GM23338 (cell line): ENCODE results near the gene FAM219A.

Experiments
- CREB1 ChIP-seq: fragments of 250-450 bp; sonication (Bioruptor Pico); IDR thresholded peaks from 2 replicates; pipeline ENCODE4 v1.5.0; 2020; ENCODE audit warnings: low read depth, mild to moderate bottlenecking, moderate library complexity
- EZH2 ChIP-seq: fragments of 200-600 bp; sonication (generic); IDR thresholded peaks from one replicate; pipeline ENCODE4 v1.8.0; 2017; ENCODE audit warnings: antibody characterized with exemption, mild to moderate bottlenecking, low read depth; ENCODE audit not compliant: unreplicated experiment
- EZH2phosphoT487 ChIP-seq: fragments of 200-600 bp; sonication (generic); IDR thresholded peaks from one replicate; pipeline ENCODE4 v1.8.1; 2018; ENCODE audit warnings: antibody characterized with exemption; ENCODE audit not compliant: unreplicated experiment
- POLR2AphosphoS5 ChIP-seq: IDR thresholded peaks from 2 replicates; pipeline ENCODE4 v1.6.1; 2016; ENCODE audit warnings: antibody characterized with exemption, low read depth
- TF ChIP-seq, protein P1 (sequence below), 2 experiments: fragments of 200-600 bp in 1 of 2; sonication (generic) in 1 of 2; conservative IDR thresholded peaks; 2 replicates each; pipeline versions ENCODE4 v1.5.1 to v1.6.1; 2016 to 2017; ENCODE audit warnings: antibody characterized with exemption in 2 of 2, low read depth in 2 of 2, mild to moderate bottlenecking in 2 of 2, moderate library complexity in 1 of 2
- TF ChIP-seq, protein P2 (sequence below): IDR thresholded peaks from one replicate; pipeline ENCODE4 v1.6.1; 2018; ENCODE audit warnings: antibody characterized with exemption; ENCODE audit not compliant: unreplicated experiment

DNA sequence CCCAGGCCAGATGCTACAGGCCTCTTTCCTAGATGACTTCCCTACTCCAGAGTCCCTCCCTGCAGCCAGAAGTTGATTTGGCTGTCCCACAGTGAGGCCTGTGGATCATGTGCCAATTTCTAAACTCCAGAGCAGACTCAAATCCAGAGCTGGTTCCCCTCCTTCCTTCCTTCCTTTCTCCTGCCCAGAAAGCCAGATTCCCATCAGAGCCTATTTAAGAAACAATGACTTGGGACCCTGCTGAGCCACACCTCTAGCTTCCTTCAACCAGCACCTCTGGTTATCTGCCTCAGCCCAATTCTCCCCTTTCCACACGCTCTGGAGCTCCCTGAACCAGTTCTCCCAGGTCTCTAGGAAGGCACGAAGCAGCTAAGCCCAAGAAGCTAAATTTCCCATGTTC is 7.2 kb downstream of the FAM219A start:
- TF ChIP-seq EZH2 (no peak), POLR2AphosphoS5 (no peak), CREB1 (no peak), EZH2phosphoT487 (no peak)
- TF ChIP-seq, protein P1, sequence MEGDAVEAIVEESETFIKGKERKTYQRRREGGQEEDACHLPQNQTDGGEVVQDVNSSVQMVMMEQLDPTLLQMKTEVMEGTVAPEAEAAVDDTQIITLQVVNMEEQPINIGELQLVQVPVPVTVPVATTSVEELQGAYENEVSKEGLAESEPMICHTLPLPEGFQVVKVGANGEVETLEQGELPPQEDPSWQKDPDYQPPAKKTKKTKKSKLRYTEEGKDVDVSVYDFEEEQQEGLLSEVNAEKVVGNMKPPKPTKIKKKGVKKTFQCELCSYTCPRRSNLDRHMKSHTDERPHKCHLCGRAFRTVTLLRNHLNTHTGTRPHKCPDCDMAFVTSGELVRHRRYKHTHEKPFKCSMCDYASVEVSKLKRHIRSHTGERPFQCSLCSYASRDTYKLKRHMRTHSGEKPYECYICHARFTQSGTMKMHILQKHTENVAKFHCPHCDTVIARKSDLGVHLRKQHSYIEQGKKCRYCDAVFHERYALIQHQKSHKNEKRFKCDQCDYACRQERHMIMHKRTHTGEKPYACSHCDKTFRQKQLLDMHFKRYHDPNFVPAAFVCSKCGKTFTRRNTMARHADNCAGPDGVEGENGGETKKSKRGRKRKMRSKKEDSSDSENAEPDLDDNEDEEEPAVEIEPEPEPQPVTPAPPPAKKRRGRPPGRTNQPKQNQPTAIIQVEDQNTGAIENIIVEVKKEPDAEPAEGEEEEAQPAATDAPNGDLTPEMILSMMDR (conservative IDR thresholded peaks at IDR 0.05; ENCODE audit: low read depth in 2 of 2): no peak
- TF ChIP-seq, protein P2, sequence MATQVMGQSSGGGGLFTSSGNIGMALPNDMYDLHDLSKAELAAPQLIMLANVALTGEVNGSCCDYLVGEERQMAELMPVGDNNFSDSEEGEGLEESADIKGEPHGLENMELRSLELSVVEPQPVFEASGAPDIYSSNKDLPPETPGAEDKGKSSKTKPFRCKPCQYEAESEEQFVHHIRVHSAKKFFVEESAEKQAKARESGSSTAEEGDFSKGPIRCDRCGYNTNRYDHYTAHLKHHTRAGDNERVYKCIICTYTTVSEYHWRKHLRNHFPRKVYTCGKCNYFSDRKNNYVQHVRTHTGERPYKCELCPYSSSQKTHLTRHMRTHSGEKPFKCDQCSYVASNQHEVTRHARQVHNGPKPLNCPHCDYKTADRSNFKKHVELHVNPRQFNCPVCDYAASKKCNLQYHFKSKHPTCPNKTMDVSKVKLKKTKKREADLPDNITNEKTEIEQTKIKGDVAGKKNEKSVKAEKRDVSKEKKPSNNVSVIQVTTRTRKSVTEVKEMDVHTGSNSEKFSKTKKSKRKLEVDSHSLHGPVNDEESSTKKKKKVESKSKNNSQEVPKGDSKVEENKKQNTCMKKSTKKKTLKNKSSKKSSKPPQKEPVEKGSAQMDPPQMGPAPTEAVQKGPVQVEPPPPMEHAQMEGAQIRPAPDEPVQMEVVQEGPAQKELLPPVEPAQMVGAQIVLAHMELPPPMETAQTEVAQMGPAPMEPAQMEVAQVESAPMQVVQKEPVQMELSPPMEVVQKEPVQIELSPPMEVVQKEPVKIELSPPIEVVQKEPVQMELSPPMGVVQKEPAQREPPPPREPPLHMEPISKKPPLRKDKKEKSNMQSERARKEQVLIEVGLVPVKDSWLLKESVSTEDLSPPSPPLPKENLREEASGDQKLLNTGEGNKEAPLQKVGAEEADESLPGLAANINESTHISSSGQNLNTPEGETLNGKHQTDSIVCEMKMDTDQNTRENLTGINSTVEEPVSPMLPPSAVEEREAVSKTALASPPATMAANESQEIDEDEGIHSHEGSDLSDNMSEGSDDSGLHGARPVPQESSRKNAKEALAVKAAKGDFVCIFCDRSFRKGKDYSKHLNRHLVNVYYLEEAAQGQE: no peak
